Middle frontal gyrus (tissue), 1 donor: ENCODE data around the gene SKI.
"Not testable (repeated sequence)": the region's sequence is repeated elsewhere in the genome, so short reads cannot be mapped to it uniquely, and the experiment has no call there.

Experiments used
- DNase-seq: peaks from one replicate; pipeline ENCODE4 v3.0.0-alpha.2; 2015; ENCODE audit warnings: low spot score; ENCODE audit errors: extremely low spot score

SKI gene

DNA sequence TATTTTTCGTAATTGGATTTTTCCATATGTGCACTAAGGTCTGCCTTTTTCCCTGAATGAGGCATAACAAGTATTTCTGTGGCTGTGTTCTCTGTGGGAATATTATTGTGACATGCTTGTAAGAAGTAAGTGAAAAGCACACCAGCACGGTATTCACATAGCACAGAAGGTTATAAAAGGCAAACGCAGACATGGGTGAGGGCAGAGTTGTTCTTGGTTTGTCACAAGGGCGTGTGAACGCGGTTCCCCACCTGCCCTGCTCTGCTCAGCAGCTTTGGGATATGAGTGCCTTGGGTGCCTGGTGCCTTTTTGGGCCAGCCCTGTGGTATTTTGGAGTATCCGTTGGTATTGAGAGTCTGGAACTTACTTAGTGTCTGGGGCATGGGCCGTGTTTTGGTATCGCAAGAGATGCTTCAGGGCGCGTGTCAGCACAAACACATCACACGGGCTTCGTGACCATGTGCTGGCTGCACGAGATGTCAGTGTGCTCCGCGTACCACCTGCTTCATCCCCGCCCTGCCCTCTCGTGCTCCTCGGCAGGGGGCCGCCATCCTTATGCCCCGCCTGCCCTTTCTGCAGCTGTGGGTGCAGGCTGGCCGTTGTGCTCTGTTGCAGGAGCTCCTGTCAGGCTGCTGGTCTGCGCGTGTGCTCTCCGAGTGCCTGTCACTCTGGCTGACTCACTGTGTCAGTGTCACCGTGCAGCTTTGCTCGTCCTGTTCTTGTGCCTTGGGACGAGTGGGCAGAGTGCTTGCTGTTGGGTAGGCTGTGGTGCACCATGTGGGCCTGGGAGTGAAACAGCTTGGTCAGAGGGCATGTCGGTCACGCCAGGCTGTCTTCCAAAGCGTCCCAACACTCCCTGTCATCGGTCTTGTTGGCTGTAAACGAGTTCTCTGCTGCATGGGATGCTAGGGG lies 15.0 kb downstream of the SKI start:
- no peak for DNase-seq

DNA sequence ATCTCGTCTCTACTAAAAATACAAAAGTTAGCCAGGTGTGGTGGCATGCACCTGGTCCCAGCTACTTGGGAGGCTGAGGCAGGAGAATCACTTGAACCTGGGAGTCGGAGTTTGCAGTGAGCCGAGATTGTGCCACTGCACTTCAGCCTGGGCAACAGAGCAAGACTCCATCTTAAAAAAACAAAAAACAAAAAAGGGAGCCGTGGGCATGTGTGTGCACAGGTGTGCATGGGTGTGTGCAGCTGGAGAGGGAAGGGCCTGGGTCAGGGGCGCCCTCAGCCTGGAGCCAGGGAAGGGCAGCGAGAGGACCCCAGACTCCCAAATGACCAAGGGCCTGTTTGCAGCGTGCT lies 18.9 kb downstream of the SKI start:
- not testable (repeated sequence) for DNase-seq

DNA sequence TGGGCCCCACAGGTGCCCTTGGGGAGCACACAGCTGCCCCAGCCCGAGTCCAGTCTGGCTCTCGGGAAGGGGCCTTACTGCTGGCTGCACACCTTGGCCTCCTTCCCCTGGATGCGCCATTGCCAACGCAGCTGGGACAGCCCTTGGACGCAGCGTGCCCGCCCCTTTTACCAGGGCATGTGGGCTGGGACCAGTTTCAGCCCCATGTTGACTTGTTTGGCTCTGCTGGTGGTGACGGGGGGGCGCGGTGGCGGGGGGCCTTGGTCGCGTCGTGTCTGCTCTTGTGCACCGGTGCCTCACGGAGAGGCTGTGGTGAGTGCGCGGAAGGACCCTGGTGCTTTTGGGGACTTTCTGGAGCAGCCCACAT lies 19.6 kb downstream of the SKI start:
- no peak for DNase-seq

DNA sequence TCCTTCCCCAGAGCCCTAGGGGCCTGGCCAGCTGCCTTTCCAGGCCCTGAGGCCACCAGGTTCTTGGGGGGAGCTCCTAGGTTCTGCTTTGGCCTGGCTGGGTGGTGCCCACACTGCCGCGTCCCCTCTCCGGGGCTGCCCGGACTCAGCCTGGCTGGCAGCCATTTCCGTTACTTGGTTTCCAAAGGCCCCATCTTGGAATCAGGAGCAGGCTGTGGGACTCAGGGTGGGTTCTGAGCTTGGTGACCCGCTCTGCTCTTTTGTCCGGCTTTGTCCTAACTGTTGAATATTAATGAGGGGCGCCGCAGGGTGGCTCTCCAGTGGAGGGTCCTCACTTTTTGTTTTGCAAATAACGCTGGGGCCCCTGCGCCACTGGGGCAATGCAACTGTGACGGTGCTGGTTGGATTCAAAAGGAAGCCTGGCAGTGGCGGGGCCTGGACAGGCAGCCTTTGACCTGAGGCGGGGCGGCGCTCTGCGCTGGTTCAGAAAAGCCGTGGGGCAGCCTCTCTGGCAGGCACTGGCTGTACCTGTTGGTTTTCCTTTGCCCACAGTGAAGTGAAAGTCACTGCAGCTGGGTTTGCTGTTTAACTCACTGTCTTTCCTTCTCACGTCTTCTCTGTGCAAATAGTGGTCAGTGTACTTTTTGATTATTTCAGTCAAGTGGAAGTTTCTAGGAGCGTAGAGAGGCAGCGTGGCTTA lies 20.2 kb downstream of the SKI start:
- DNase-seq, result no peak

DNA sequence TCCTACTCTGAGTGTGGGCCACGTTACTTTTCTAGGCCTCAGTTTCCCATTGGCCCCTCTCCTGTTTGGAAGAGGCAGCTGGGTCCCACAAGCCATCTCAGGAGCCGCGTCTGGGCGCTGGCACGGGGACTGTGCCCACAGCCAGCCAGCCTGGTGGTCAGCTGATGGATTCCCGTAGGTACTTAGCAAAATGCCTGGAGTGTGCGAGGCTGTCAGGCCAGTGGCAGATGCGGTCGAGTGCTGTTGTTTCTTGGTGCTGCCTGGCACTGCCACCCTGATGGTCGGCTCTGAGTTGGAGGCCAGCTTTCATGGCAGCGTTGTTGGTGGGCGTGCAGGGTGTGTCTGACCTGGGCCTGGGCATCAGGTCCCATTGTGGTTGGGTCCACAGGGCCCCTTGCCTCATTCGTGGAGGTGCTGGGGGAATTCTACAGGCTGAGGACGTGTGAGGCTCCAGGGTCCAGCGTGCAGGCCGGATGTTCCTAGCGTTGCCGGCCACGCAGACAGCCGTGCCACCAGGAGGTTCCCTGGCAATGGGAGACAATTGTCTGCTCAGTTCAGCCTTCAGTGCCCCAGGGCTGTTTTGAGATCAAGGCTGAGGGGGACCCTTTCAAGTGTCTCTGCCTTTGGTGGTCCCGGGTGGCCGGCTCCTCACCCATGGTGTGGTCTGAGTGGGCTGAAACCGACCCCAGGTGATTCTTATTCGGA lies 20.9 kb downstream of the SKI start:
- no peak for DNase-seq

DNA sequence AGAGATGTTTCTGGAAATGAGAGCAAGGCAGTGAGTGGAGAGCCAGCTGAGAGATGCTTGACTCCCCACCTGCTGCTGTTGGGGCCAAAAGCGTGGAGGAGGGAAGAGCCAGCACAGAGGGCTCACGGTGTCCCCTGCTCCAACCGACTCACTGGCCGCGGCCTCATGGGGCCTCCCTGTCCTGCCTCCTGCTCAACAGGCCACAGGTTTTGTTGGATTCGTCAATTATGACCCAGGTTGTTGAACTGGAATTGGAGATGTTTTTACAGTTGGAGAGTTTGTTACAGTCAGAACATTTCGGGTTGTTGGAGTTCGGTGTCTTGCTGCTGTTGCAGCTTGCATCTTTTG lies 21.4 kb downstream of the SKI start:
- DNase-seq, result no peak

DNA sequence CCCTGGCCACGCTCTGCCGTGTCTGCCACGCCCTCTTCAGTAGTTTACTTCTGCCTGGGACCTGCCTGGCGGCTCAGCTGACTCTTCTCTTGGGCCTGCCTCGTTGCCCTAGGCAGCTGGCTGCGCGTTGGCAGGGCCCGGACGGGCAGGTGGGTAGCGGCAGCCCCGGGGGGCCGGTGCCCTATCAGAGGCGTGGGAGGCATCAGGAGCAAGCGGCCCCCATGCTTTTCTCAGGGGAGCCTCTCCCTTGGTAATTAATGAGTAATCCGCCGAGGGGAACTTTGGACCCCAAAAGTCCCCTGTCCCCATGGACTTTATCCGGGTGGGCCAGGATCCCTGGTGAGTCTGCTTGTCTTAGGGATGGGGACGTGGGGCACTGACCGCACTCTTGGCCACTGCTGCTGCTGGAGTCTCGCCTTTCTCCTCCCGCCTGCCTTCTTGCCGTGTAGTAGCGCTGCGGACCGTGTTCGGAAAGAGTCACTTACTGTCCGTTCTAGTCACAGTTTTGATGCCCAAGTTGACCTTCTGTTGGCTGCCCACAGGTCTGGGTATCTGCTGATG lies 22.7 kb downstream of the SKI start:
- no peak for DNase-seq

DNA sequence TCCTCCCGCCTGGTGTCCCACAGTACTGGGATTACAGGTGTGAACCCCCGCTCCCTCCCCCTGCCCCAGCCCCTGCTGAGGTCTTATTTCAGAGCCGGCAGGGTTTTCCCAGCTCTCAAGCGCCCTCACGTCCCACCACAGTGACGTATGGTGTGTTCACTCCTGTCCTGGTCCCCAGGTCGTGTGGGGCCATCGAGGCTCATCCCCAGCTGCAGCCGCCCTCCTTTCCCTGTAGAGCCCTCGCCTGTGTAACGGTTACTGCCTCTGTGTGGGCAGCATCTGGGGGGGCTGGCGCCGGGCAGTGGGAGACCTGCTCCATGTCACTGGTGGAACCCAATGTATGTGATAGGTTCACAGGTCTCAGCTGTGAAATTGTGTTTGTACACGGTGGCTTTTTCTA lies 23.2 kb downstream of the SKI start:
- no peak for DNase-seq

DNA sequence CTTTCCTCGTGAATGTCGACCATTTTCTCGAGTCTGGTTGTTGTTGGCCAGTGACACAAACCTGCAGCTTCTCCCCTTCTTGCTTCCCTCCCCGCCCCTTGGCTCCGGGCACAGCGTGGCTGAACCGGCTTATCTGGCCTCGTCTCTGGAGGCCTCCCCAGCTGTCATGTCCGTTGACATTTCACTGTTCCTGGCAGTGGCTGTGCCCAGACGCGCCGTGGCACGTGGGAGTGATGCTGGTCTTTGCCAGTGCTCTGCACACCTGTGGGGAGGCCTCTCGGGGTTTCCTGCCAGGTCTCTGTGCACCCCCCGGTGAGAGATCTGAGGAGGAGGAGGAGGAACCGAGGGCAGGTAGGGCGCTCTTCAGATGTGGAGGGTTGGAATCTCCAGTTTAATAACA lies 23.7 kb downstream of the SKI start:
- DNase-seq, result no peak

DNA sequence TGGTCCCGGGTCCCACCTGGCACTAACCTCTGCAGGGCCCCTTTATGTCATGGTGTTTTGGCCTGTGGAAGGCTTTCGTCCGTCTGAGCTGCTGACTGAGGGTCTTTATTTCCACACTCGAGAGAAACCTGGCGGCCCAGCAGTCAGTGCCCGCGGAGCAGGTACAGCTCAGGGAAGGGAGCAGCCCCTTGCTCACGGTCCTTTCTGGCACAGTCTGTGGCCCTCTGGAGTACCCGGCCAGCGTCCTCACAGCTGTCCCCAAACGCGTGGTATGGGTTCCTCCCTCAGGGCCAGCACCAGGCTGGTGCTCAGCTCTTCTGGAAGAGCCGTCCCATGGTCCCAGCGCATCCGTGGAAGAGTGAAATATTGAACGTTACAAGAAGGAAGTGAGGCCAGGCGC lies 24.3 kb downstream of the SKI start:
- DNase-seq, result no peak

DNA sequence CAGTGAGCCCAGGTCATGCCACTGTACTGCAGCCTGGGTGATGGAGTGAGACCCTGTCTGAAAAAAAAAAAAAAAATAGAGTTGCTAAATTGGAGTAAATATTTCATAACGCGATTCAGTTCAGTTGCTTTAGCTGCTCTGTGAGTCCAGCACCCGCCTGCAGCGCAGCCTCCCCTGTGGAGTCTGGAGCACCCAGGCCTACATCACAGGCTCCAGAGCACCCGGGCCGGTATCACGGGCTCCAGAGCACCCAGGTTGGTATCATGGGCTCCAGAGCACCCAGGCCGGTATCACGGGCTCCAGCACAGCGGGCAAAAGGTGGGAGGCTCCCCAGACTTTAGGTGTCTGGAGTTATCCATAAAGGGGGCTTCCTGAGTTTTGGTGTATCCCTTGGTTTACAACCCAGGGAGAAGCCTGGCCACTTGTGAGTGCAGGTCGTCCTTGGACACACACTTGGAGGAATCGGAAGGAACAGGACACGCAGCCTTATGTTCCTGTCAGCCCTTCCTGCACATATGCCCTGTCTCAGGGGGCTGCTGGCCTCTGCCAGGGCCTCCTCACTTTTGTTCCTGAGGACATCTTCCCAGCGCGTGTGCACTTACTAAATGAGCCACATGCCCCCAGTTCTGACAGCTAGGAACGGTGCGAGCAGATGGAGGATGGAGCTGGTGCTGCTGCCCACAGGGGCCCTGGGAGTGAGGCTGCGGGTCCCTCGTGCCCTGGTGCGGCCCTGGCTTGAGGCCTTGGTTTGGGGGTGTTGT lies 25.1 kb downstream of the SKI start:
- DNase-seq, result no peak

DNA sequence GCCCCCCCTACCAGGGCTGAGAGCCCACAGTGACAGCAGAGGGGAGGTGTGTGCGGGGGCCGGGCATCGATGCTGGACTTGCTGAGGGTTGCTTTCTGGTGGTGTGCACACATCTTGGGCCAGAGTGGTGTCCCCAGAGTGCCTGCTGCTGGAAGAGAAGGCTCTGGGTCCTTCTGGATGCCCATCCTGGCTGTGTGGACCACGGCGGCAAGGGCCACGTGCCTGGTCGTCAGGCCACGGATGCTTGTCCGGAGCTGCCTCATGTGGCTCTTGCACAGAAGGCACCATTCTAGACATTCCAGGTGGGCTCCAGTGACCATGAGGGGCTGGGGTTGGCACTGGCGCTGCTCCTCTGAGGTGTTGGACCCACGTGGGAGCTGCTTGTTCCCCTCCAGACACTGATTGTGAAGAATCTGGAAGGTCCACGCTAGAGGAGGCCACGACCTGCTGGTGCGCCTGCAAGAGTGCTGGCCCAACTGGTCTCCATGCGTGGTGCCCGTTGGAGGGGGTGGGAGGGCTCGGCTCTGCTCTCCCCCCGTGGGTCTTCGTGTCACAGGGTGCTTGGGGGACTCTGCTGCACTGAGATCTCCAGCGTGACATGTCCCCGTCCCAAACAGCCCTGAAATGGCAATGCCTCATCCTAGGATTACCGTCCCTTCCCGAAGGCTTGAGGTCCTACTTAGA lies 25.8 kb downstream of the SKI start:
- no peak for DNase-seq

DNA sequence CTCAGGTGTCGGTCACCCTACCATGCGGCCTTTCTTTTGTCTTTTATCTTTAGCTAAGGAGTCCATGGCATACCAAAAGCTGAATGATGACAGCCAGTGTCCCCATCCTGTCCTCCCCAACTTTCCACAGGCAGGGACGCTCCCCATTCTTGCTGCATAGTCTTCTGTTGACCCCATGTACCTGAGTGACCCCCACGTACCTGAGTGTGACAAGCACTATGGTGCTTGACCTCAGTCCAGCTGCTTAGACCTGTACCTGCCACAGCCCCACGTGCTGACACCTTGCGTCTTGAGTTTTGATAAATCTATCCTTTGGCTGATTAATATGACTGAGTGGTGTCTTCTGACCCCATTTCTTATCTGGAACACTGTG lies 26.9 kb downstream of the SKI start:
- DNase-seq, result no peak

DNA sequence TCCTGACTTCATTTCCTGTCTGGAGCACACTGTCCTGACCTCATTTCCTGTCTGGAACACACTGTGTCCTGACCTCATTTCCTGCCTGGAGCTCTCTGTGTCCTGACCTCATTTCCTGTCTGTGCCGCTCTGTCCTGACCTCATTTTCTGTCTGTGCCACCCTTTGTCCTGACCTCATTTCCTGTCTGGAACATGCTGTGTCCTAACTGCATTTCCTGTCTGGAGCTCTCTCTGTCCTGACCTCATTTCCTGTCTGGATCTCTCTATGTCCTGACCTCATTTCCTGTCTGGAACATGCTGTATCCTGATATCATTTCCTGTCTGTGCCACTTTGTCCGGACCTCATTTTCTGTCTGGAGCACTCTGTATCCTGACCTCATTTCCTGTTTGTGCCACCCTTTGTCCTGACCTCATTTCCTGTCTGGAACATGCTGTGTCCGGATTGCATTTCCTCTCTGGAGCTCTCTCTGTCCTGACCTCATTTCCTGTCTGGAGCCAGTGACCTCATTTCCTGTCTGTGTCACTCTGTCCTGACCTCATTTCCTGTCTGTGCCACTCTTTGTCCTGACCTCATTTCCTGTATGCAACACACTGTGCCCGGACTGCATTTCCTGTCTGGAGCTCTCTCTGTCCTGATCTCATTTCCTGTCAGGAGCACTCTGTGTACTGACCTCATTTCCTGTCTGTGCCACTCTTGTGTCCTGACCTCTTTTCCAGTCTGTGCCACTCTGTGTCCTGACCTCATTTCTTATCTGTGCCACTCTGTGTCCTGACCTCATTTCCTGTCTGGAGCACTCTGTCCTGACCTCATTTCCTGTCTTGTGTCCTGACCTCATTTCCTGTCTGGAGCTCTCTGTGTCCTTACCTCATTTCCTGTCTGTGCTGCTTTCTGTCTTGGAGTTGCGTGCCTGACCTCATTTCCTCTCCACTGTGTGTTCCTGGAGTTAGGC lies 27.6 kb downstream of the SKI start:
- DNase-seq, result no peak

DNA sequence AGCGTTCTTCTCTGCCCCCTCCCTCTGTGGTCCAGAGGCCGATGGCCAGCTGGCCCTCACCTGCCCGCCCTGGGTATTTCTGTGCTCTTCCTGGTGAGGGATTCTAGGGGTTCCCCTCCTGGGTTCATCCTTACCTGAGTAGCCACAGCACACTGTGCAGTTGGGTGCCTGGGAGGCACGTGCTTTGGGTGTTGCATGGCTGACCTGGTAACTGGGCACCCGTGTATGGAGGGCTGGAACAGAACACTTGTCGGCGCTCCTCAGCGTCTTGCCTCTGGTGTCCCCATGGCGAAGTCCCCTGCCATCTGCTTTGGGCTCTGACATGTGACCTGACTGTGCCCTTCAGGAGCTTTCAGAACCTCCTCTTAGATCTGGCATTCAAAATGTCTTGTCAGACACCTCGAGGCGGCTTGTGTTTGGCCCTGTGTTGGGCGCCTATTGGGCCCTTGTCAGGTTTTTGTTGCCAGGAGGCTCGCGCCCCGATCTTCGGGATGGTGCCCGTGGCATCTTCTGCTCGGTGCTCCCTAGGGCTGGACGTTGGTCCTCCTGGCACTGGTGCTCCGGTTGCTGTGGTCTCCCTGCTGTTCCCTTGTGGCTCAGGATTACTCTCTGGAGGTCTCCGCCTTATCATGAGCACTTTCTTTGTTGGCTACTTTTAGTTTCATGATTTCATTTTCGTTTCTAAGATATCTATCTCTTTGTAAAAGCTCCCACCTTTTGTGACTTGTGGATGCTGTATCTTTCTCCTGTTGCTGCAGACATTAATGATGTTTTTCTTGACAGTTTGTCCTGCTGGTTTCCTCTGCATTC lies 28.5 kb downstream of the SKI start:
- no peak for DNase-seq

DNA sequence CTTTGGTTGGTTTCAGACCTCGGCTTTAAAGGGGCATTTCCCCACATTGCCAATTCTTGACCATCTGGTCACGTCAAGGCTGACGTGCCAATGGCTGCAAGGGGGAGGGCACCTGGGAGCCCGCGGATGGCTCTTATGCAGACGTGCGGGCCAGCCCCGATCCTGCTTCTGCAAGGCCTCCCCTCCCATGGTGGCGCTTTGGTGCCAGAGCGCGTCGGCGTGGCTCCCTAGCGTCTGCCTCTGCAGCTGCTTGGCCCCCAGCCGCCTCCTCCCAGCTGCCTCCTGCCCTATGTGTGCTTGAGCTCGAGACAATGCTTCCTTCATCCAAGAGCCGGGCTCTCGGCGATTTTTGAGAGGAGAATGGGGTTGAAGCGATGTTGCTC lies 29.1 kb downstream of the SKI start:
- peak; percentile 73 for DNase-seq

DNA sequence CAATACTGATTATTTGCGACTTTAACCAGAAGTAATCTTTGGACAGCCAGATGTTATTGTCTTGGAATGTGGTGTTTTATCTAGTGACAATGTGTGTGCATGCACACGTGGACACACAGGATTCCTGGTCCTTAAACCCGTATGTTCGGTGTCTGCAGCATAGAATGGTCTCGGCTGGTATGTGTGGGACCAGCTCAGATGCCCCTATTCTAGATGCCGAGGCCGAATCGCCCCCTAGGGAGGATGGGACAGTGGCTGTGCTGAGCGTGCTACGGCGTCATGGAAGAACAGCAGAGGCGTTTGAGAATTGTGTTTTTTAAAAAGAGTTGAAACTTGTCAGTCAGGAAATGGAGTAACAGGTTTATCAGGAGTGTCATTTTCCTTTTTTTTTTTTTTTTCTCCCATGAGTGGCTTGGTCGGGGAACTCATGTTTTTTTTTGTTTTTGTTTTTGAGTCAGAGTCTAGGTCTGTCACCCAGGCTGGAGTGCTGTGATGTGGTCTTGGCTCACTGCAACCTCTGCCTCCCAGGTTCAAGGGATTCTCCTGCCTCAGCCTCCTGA lies 30.1 kb downstream of the SKI start:
- DNase-seq, result no peak

DNA sequence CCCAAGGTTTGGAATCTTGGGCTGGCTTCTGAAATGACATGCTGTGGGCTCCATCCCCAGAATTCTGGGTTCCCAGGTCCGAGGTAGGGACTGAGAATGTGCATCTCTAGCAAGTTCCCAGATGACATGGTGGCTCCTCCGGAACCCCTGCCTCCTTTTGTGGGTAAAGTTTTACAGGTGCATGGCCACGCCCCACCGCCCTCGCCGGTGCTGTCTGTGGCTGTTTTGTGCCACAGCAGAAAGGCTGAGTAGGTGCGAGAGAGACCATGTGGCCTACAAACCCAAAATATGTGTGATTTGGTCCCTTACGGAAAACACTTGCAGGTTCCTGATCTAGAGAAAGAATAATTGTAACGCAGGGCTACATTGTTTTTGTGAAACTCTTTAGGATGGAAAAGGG lies 30.9 kb downstream of the SKI start:
- no peak for DNase-seq
